Heart right ventricle (tissue), 16 donors: ENCODE measurements around the gene CCDC197. TPM values are rescaled to one million over a fixed set of nuclear protein-coding genes. Genes with fewer than 3 reads are reported as not detected.
A peak's percentile ranks its signal among the peaks of the same experiment; 100 is the strongest.

Source experiments
- ATAC-seq, 8 donors: fragments of 200-7000 bp; cut with Tn5 transposase; one replicate each; pipeline ENCODE4 v1.9.1; 2020; ENCODE audit warnings: mild to moderate bottlenecking in 8 of 8, moderate library complexity in 8 of 8, moderate number of reproducible peaks in 1 of 8
- DNase-seq, 2 donors: peaks; one replicate each; pipeline ENCODE4 v3.0.0-alpha.2; 2020
- H3K27ac ChIP-seq, 10 donors: fragments of 200-600 bp; sonication (generic) in 2 of 10; one replicate each; pipeline versions ENCODE4 v1.5.0 to v1.8.0; 2020 to 2022; ENCODE audit warnings: mild to moderate bottlenecking in 3 of 10
- H3K27me3 ChIP-seq, 7 donors: fragments of 200-600 bp; one replicate each; pipeline ENCODE4 v1.8.0; 2021 to 2022; ENCODE audit warnings: mild to moderate bottlenecking in 2 of 7
- H3K36me3 ChIP-seq, 9 donors: fragments of 200-600 bp; sonication (generic) in 1 of 9; one replicate each; pipeline versions ENCODE4 v1.5.0 to v1.8.0; 2020 to 2022; ENCODE audit warnings: mild to moderate bottlenecking in 2 of 9
- H3K4me1 ChIP-seq, 9 donors: fragments of 200-600 bp; sonication (generic) in 1 of 9; one replicate each; pipeline versions ENCODE4 v1.5.0 to v1.8.0; 2020 to 2022; ENCODE audit warnings: mild to moderate bottlenecking in 4 of 9
- H3K4me3 ChIP-seq, 10 donors: fragments of 200-600 bp; sonication (generic) in 2 of 10; one replicate each; pipeline versions ENCODE4 v1.5.0 to v1.8.0; 2020 to 2022; ENCODE audit warnings: mild to moderate bottlenecking in 7 of 10, moderate library complexity in 2 of 10
- H3K9me3 ChIP-seq, 11 donors: fragments of 200-600 bp in 10 of 11; sonication (generic) in 2 of 11; one replicate each; pipeline versions ENCODE4 v1.5.0 to v1.8.0; 2013 to 2022; ENCODE audit warnings: mild to moderate bottlenecking in 2 of 11, control low read depth in 1 of 11, moderate library complexity in 1 of 11
- CTCF ChIP-seq, 9 donors: fragments of 200-600 bp; sonication (generic) in 2 of 9; IDR thresholded peaks; one replicate each; pipeline versions ENCODE4 v1.5.0 to v1.8.0; 2021 to 2022; ENCODE audit warnings: antibody characterized with exemption in 9 of 9, mild to moderate bottlenecking in 5 of 9, moderate library complexity in 1 of 9
- WGBS, 2 donors: extraction: QIAGEN DNeasy Blood & Tissue Kit; methylation state at CpG; one replicate each; pipeline ENCODE4 v1.1.7; 2013; ENCODE audit warnings: inconsistent platforms in 1 of 2; 5-methylcytosine and 5-hydroxymethylcytosine counted together
- intact Hi-C, 10 donors: fragments of 100-400 bp; cut with DNase I; formaldehyde crosslinking; loops; one replicate each; pipeline versions ENCODE4 v1.11.1 to v1.14.2; 2022
- polyA plus RNA-seq, 2 donors: library from polyadenylated mRNA; stranded (reverse); fragments of 200-250 nt; gene quantifications; one replicate each; pipeline ENCODE4 v1.2.3, GENCODE V29; 2013
- total RNA-seq, 10 donors: library from RNA; stranded (reverse); fragmentation: NEBNext Ultra II Directional in 3 of 10; extraction: Animal tissue kit (Norgen Biotek cat#: 25700) in 3 of 10; gene quantifications; one replicate each; pipeline versions ENCODE4 v1.2.1 to v1.2.4, GENCODE V29; 2021 to 2023
- donor health status: Arrhythmogenic right ventricular cardiomyopathy.
- donor health status: ischemic (EF 13 %, LVEDD 7.1; RV severe dilation, severe dysfunction).
- donor health status: healthy with polysubstance abuse.
- donor health status: DM: no; HTN: yes; CAD: no.
- donor health status: DM: no; HTN: no; CAD: no.
- donor health status: ischemic (EF 25% LVEDD 6.9; RV normal size, moderate dysfunction).
- donor health status: ischemic (EF 25% LVEDD 5.7; RV mildly dilated, moderate dysfunction).
- donor health status: healthy.
- donor health status: DM: yes; HTN: yes; CAD: no.
- donor health status: Ischemic cardiomyopathy.
- donor health status: ischemic (EF 35%, LVEDD 5.7; RV mildly dilated, moderate dysfunction).
- donor health status: nonischemic (EF 11% LVEDD 7.7; RV severe dilation, severe dysfunction).
- donor health status: DM: yes; HTN: yes; CAD: no.
- donor health status: PGD.
- donor health status: ischemic (EF 29% LVEDD 5.4; RV normal size, mild dysfunction).
- donor health status: nonischemic (EF 23%, LVEDD 6.1; RV moderate dilation, normal function).

CCDC197 gene
- total and polyA plus RNA-seq, 12 donors, result 0.40 to 1.6 (median 0.86) TPM; not detected in 2

- TF ChIP-seq CTCF (IDR thresholded peaks at IDR 0.05), result no peak
- H3K4me1 ChIP-seq, result peaks cover 6 to 87% (median 36%) of the 10 kb centered on the region in 9 donors
- intact Hi-C loops, result loop anchor here in 1 of 10 donors (2.0 kb wide), 1 partner anchor 19 kb away; no protein-coding TSS in a partner anchor
- H3K27ac ChIP-seq, result peak overlapping the region; percentile 74 to 93 (median 88)
- ATAC-seq (peak; percentile 12 to 70 (median 48)), DNase-seq (no peak)
- H3K36me3 ChIP-seq, result no peaks in the 10 kb centered on the region
- 40 to 43% methylated on average over 9 of the region's 9 CpGs for WGBS, 2 donors
- H3K27me3 ChIP-seq, result no peaks in the 10 kb centered on the region
- peak overlapping the region; percentile 25 to 57 (median 49) for H3K4me3 ChIP-seq
- no peaks in the 10 kb centered on the region for H3K9me3 ChIP-seq
These were observed 21.2 kb upstream of the CCDC197 start for GRCh38 chr14:93975791-93976476.

- no peak for TF ChIP-seq CTCF (IDR thresholded peaks at IDR 0.05)
- intact Hi-C loops, result no loop called here
- H3K4me1 ChIP-seq, result peaks cover 6 to 87% (median 33%) of the 10 kb centered on the region in 9 donors
- ATAC-seq, result peak; percentile 13 to 66 (median 53)
- WGBS, 2 donors, result 9 to 18% methylated on average over 12 of the region's 12 CpGs
- no peaks in the 10 kb centered on the region for H3K36me3 ChIP-seq
- H3K4me3 ChIP-seq, result peak within 1 kb of the TSS; percentile 25 to 57 (median 49)
- no peaks in the 10 kb centered on the region for H3K27me3 ChIP-seq
- H3K27ac ChIP-seq, result peak within 1 kb of the TSS; percentile 74 to 93 (median 88)
- no peaks in the 10 kb centered on the region for H3K9me3 ChIP-seq
- peak in 1 of 2 donors; percentile 66 for DNase-seq
These were observed 20.5 kb upstream of the CCDC197 start, which contains the start of gene ASB2 for GRCh38 chr14:93976477-93977057. TSS of gene ASB2 (minus strand) at chr14:93976570. CDS start at chr14:93964539, 12,031 bp downstream.

GRCh38 chr14:93977171-93977570 is 19.9 kb upstream of the CCDC197 start:
- ATAC-seq, result no peak
- no peak for TF ChIP-seq CTCF (IDR thresholded peaks at IDR 0.05)
- Histone ChIP-seq H3K4me3 (peak overlapping the region in 3 of 10 donors; percentile 49 to 57 (median 53)), H3K9me3 (no peaks in the 10 kb centered on the region), H3K27ac (peak overlapping the region; percentile 74 to 93 (median 88)), H3K27me3 (no peaks in the 10 kb centered on the region), H3K4me1 (peaks cover 7 to 87% (median 35%) of the 10 kb centered on the region in 9 donors), H3K36me3 (no peaks in the 10 kb centered on the region)
- DNase-seq, result no peak
- 59 to 61% methylated on average over 5 of the region's 5 CpGs for WGBS, 2 donors
- intact Hi-C loops, result no loop called here

- Histone ChIP-seq H3K36me3 (no peaks in the 10 kb centered on the region), H3K4me3 (no peak overlapping the region), H3K9me3 (no peaks in the 10 kb centered on the region), H3K27me3 (no peaks in the 10 kb centered on the region), H3K27ac (peak overlapping the region in 9 of 10 donors; percentile 74 to 93 (median 88)), H3K4me1 (peaks cover 7 to 87% (median 39%) of the 10 kb centered on the region in 9 donors)
- ATAC-seq (no peak), DNase-seq (no peak)
- intact Hi-C loops, result no loop called here
- no peak for TF ChIP-seq CTCF (IDR thresholded peaks at IDR 0.05)
- WGBS, 2 donors, result 85 to 90% methylated on average over 11 of the region's 11 CpGs
These were observed 19.1 kb upstream of the CCDC197 start for GRCh38 chr14:93977790-93978581.
